GM19043 (cell line): ENCODE results near the gene ABHD17C.
"Not testable (repeated sequence)": the region's sequence is repeated elsewhere in the genome, so short reads cannot be mapped to it uniquely, and the experiment has no call there.

Experiments
- ATAC-seq: cut with Tn5 transposase; IDR thresholded peaks from one replicate; pipeline ENCODE4 v1.9.1; 2021; ENCODE audit warnings: low read depth; ENCODE audit not compliant: unreplicated experiment

The ABHD17C gene

GRCh38 chr15:80760960-80761359 is 65.8 kb downstream of the ABHD17C start:
- ATAC-seq: no peak

- no peak for ATAC-seq
These were observed 66.6 kb downstream of the ABHD17C start for GRCh38 chr15:80761754-80762153.

- ATAC-seq: not testable (repeated sequence)
These were observed 68.1 kb downstream of the ABHD17C start for GRCh38 chr15:80763235-80763634.

- ATAC-seq: no peak
These were observed 69.4 kb downstream of the ABHD17C start for GRCh38 chr15:80764535-80764934.

GRCh38 chr15:80766275-80766674 is 71.2 kb downstream of the ABHD17C start:
- ATAC-seq: no peak

GRCh38 chr15:80768158-80768557 is 73.0 kb downstream of the ABHD17C start:
- ATAC-seq: no peak

- no peak for ATAC-seq
These were observed 74.2 kb downstream of the ABHD17C start for GRCh38 chr15:80769153-80769828.

- no peak for ATAC-seq
These were observed 75.0 kb downstream of the ABHD17C start for GRCh38 chr15:80769829-80770705.

- ATAC-seq: no peak
These were observed 78.0 kb downstream of the ABHD17C start for GRCh38 chr15:80773122-80773551.

GRCh38 chr15:80773792-80774352 is 78.8 kb downstream of the ABHD17C start:
- no peak for ATAC-seq

GRCh38 chr15:80774486-80774885 is 79.4 kb downstream of the ABHD17C start:
- ATAC-seq: no peak

GRCh38 chr15:80775338-80775737 is 80.2 kb downstream of the ABHD17C start:
- no peak for ATAC-seq

- no peak for ATAC-seq
These were observed 81.4 kb downstream of the ABHD17C start for GRCh38 chr15:80776420-80777045.

GRCh38 chr15:80777137-80777536 is 82.0 kb downstream of the ABHD17C start:
- no peak for ATAC-seq

GRCh38 chr15:80777826-80778620 is 82.9 kb downstream of the ABHD17C start:
- ATAC-seq: no peak

GRCh38 chr15:80778621-80778963 is 83.5 kb downstream of the ABHD17C start:
- ATAC-seq: no peak

GRCh38 chr15:80778964-80779657 is 84.0 kb downstream of the ABHD17C start, which contains the start of gene CEMIP:
Gene CEMIP (plus strand): TSS chr15:80779370. CDS start chr15:80873880, 94,510 bp downstream.
- no peak for ATAC-seq

- no peak for ATAC-seq
These were observed 84.7 kb downstream of the ABHD17C start for GRCh38 chr15:80779658-80780415.
